ENCODE results near the gene TENT4A.

DNA sequence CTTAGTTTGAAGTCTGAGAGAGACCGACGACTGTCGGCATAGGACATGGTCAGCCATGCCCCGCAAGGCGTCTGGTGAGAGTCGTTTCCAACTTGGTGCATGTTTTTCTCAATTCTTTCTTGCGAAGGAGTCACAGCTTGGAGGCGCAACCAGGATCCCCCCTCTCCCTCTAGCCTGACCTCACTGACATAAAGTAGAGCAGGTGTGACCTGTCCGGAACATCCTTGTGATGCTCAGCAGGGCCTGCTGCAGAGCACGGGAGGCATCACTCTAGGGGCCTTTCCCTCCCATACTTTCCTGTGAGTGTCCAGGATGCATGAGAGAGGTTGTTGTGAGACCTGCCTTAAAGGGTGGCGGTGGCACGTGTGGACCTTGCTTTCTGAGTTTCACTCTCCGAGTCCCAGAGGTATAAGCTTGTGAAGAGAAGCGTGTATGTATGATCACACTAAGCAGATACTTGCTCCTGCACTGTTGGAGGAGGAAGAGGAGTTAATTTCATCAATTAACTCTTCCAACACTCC lies 5.0 kb downstream of the TENT4A start:
- TF ChIP-seq, protein P1, sequence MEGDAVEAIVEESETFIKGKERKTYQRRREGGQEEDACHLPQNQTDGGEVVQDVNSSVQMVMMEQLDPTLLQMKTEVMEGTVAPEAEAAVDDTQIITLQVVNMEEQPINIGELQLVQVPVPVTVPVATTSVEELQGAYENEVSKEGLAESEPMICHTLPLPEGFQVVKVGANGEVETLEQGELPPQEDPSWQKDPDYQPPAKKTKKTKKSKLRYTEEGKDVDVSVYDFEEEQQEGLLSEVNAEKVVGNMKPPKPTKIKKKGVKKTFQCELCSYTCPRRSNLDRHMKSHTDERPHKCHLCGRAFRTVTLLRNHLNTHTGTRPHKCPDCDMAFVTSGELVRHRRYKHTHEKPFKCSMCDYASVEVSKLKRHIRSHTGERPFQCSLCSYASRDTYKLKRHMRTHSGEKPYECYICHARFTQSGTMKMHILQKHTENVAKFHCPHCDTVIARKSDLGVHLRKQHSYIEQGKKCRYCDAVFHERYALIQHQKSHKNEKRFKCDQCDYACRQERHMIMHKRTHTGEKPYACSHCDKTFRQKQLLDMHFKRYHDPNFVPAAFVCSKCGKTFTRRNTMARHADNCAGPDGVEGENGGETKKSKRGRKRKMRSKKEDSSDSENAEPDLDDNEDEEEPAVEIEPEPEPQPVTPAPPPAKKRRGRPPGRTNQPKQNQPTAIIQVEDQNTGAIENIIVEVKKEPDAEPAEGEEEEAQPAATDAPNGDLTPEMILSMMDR (IDR thresholded peaks at IDR 0.05; ENCODE audit: borderline replicate concordance, extremely low read depth, low read length, poor library complexity, severe bottlenecking): no peak
- no peak for TF ChIP-seq EZH2 (IDR thresholded peaks at IDR 0.05; ENCODE audit: borderline replicate concordance, low read depth, low read length, severe bottlenecking)

Data from DND-41 (cell line).